ENCODE results near the gene ARID4B. TPM values are rescaled to one million over a fixed set of nuclear protein-coding genes. Genes with fewer than 3 reads are reported as not detected.

The ARID4B gene
- total RNA-seq, 2 experiments from 2014 or later: 28.7 to 44.9 TPM

- POLR2A ChIA-PET: interaction anchor here (0.6 to 1.5 kb wide), 2 partner anchors 12 to 90 kb away, joined by 4 to 9 read pairs; no protein-coding TSS in a partner anchor
- H3K79me2 ChIP-seq (ENCODE audit: insufficient read depth, low read depth, low read length): peaks cover 92% of the 10 kb centered on the region
- no peaks in the 10 kb centered on the region for H3K9me3 ChIP-seq (ENCODE audit: low read length)
- no peaks in the 10 kb centered on the region for H3K9me2 ChIP-seq (ENCODE audit: insufficient read depth, low read length)
- intact Hi-C loops (cut with micrococcal nuclease; ENCODE audit: unreplicated experiment): no loop called here
- no peak overlapping the region for H3K4me2 ChIP-seq (ENCODE audit: low read length)
- H3K36me3 ChIP-seq (ENCODE audit: insufficient read depth, low read length): no peaks in the 10 kb centered on the region
- no peak for TF ChIP-seq EZH2phosphoT487 (IDR thresholded peaks at IDR 0.05; ENCODE audit: borderline replicate concordance, low read depth, low read length)
- no peak overlapping the region for H3K4me3 ChIP-seq (ENCODE audit: low read depth, low read length, poor library complexity, severe bottlenecking)
- H2AFZ ChIP-seq (ENCODE audit: low read length): no peak overlapping the region
- H3K27ac ChIP-seq (ENCODE audit: low read depth, low read length, poor library complexity, severe bottlenecking): no peak overlapping the region
- DNase-seq (ENCODE audit: low spot score): no peak
- BruUV-seq (replicated peaks): no TSS peak
- CTCF ChIA-PET (ENCODE audit: unreplicated experiment): no interaction called here
- H3K4me1 ChIP-seq (ENCODE audit: insufficient read depth, low read length, poor library complexity, severe bottlenecking): peaks cover 12% of the 10 kb centered on the region
- peaks cover 4% of the 10 kb centered on the region; the same call in 1 of the 2 replicates for H4K20me1 ChIP-seq (ENCODE audit: insufficient read depth, low read length)
Measured at GRCh38 chr1:235280467-235280866, 47.5 kb downstream of the ARID4B start.

DNA sequence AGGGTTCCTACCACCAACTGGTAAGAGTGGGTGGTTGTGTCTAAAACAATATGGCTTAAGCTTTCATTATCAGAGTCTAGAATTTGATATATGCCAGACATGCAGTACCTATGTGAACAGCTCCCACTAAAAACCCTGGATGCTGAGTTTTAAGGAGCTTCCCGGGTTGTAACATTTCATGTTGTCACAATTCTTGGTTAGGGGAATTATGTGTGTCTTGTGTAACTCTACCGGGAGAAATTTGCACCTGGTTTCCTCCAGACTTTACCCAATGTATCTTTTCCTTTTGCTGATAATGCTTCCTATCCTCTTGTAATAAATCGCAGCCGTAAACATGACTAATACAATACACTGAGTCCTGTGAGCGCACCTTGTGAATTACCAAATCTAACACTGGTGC lies 48.3 kb downstream of the ARID4B start:
- no peak overlapping the region for H3K4me3 ChIP-seq (ENCODE audit: low read depth, low read length, poor library complexity, severe bottlenecking)
- H3K79me2 ChIP-seq (ENCODE audit: insufficient read depth, low read depth, low read length): peaks cover 92% of the 10 kb centered on the region
- no peak overlapping the region for H2AFZ ChIP-seq (ENCODE audit: low read length)
- ChIA-PET CTCF (ENCODE audit: unreplicated experiment) (no interaction called here), POLR2A (interaction anchor here (0.6 to 1.5 kb wide), 3 partner anchors 9 to 91 kb away, joined by 3 to 9 read pairs (median 4); no protein-coding TSS in a partner anchor)
- no peak overlapping the region for H3K4me2 ChIP-seq (ENCODE audit: low read length)
- H3K36me3 ChIP-seq (ENCODE audit: insufficient read depth, low read length): no peaks in the 10 kb centered on the region
- H3K9me3 ChIP-seq (ENCODE audit: low read length): no peaks in the 10 kb centered on the region
- DNase-seq (ENCODE audit: low spot score): no peak
- H4K20me1 ChIP-seq (ENCODE audit: insufficient read depth, low read length): 0 out of 2 replicates have a peak, but pooled peaks cover 4% of the 10 kb centered on the region
- H3K9me2 ChIP-seq (ENCODE audit: insufficient read depth, low read length): no peaks in the 10 kb centered on the region
- H3K27ac ChIP-seq (ENCODE audit: low read depth, low read length, poor library complexity, severe bottlenecking): no peak overlapping the region
- TF ChIP-seq CTCF (conservative IDR thresholded peaks at IDR 0.05; ENCODE audit: low read length): no peak
- no peak for TF ChIP-seq EZH2phosphoT487 (IDR thresholded peaks at IDR 0.05; ENCODE audit: borderline replicate concordance, low read depth, low read length)
- intact Hi-C loops (cut with micrococcal nuclease; ENCODE audit: unreplicated experiment): no loop called here
- H3K4me1 ChIP-seq (ENCODE audit: insufficient read depth, low read length, poor library complexity, severe bottlenecking): peaks cover 20% of the 10 kb centered on the region
- BruUV-seq (replicated peaks): no TSS peak

- peaks cover 92% of the 10 kb centered on the region for H3K79me2 ChIP-seq (ENCODE audit: insufficient read depth, low read depth, low read length)
- no peaks in the 10 kb centered on the region for H3K36me3 ChIP-seq (ENCODE audit: insufficient read depth, low read length)
- H3K4me2 ChIP-seq (ENCODE audit: low read length): no peak overlapping the region
- no peaks in the 10 kb centered on the region for H3K9me3 ChIP-seq (ENCODE audit: low read length)
- no peak for DNase-seq (ENCODE audit: low spot score)
- ChIA-PET CTCF (ENCODE audit: unreplicated experiment) (no interaction called here), POLR2A (interaction anchor here (1.5 kb wide), 1 partner anchor 14 kb away, joined by 9 read pairs; no protein-coding TSS in a partner anchor)
- no peak overlapping the region for H3K4me3 ChIP-seq (ENCODE audit: low read depth, low read length, poor library complexity, severe bottlenecking)
- H3K9me2 ChIP-seq (ENCODE audit: insufficient read depth, low read length): no peaks in the 10 kb centered on the region
- peaks cover 22% of the 10 kb centered on the region for H3K4me1 ChIP-seq (ENCODE audit: insufficient read depth, low read length, poor library complexity, severe bottlenecking)
- no peak for TF ChIP-seq CTCF (conservative IDR thresholded peaks at IDR 0.05; ENCODE audit: low read length)
- intact Hi-C loops (cut with micrococcal nuclease; ENCODE audit: unreplicated experiment): no loop called here
- 0 out of 2 replicates have a peak, but pooled peaks cover 4% of the 10 kb centered on the region for H4K20me1 ChIP-seq (ENCODE audit: insufficient read depth, low read length)
- H3K27ac ChIP-seq (ENCODE audit: low read depth, low read length, poor library complexity, severe bottlenecking): no peak overlapping the region
- no peak overlapping the region for H2AFZ ChIP-seq (ENCODE audit: low read length)
- BruUV-seq (replicated peaks): no TSS peak
Measured at GRCh38 chr1:235278915-235279292, 49.1 kb downstream of the ARID4B start.
